DMS53 (cell line): ENCODE results near the gene CASKIN1.
"Not testable (repeated sequence)": the region's sequence is repeated elsewhere in the genome, so short reads cannot be mapped to it uniquely, and the experiment has no call there.

ENCODE experiments used
- DNase-seq: peaks from one replicate; lab custom pipeline; 2025; lab: John Stamatoyannopoulos, UW

The CASKIN1 gene

GRCh38 chr16:2209258-2210008 is 13.0 kb upstream of the CASKIN1 start:
- DNase-seq: no peak

- no peak for DNase-seq
These were observed 12.4 kb upstream of the CASKIN1 start for GRCh38 chr16:2208772-2209171.

- no peak for DNase-seq
These were observed 11.9 kb upstream of the CASKIN1 start for GRCh38 chr16:2208308-2208707.

GRCh38 chr16:2207872-2208271 is 11.5 kb upstream of the CASKIN1 start:
- no peak for DNase-seq

GRCh38 chr16:2206780-2207433 is 10.5 kb upstream of the CASKIN1 start:
- DNase-seq: no peak

- no peak for DNase-seq
These were observed 10.0 kb upstream of the CASKIN1 start for GRCh38 chr16:2206420-2206779.

- DNase-seq: peak; percentile 73
These were observed 9.5 kb upstream of the CASKIN1 start for GRCh38 chr16:2205967-2206313.

GRCh38 chr16:2205104-2205966 is 8.9 kb upstream of the CASKIN1 start, which contains the start of gene MLST8:
TSS of gene MLST8 (plus strand) at chr16:2205454. CDS start at chr16:2206086, 632 bp downstream.
- DNase-seq: peak; percentile 92

- DNase-seq: no peak
These were observed 8.2 kb upstream of the CASKIN1 start for GRCh38 chr16:2204416-2205103.

GRCh38 chr16:2203119-2203688 is 6.8 kb upstream of the CASKIN1 start:
- DNase-seq: not testable (repeated sequence)

GRCh38 chr16:2200313-2200712 is 3.9 kb upstream of the CASKIN1 start:
- no peak for DNase-seq

GRCh38 chr16:2199621-2200139 is 3.3 kb upstream of the CASKIN1 start:
- no peak for DNase-seq

GRCh38 chr16:2199095-2199494 is 2.7 kb upstream of the CASKIN1 start:
- no peak for DNase-seq

GRCh38 chr16:2198283-2198682 is 1.9 kb upstream of the CASKIN1 start:
- DNase-seq: no peak

- DNase-seq: no peak
These were observed 1.4 kb upstream of the CASKIN1 start for GRCh38 chr16:2197765-2198164.

- DNase-seq: no peak
These were observed 641 bp upstream of the CASKIN1 start for GRCh38 chr16:2196981-2197511.

- DNase-seq: peak; percentile 58
These were observed 863 bp downstream of the CASKIN1 start for GRCh38 chr16:2195322-2196161.

GRCh38 chr16:2194852-2195321 is 1.5 kb downstream of the CASKIN1 start:
- peak; percentile 86 for DNase-seq

GRCh38 chr16:2194166-2194834 is 2.1 kb downstream of the CASKIN1 start:
- peak; percentile 81 for DNase-seq

- DNase-seq: no peak
These were observed 5.0 kb downstream of the CASKIN1 start for GRCh38 chr16:2191446-2191706.
